SIG-M5 treated with dmso at 0.1 percent for 504 hours (cell line): ENCODE results near the gene RCOR3.
"Not testable (repeated sequence)": the region's sequence is repeated elsewhere in the genome, so short reads cannot be mapped to it uniquely, and the experiment has no call there.

Experiments used
- DNase-seq: peaks from one replicate; lab custom pipeline; 2025; ENCODE audit not compliant: unreplicated experiment; lab: John Stamatoyannopoulos, UW

RCOR3 gene

GRCh38 chr1:211337430-211338223 is 78.5 kb downstream of the RCOR3 start:
- no peak for DNase-seq

DNA sequence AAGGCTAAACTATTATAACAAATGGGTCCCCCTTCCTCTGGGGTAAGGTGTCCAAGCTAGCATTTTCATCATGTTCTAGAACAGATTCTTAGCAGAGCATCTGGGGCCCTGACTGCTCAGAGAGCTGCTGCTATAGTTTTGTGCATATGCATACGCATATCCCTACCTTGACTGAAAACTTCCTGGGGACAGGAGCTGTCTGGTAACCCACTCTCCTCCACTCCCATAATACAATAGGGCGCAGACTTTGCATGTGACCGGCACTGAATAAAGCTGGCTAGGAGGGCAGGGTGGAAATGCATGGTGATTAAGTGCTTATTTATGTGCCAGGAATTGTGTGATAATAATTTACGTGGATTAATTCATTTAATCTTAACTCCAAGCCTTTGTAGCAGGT is 79.1 kb downstream of the RCOR3 start:
- no peak for DNase-seq

GRCh38 chr1:211339631-211340041 is 80.5 kb downstream of the RCOR3 start:
- no peak for DNase-seq

DNA sequence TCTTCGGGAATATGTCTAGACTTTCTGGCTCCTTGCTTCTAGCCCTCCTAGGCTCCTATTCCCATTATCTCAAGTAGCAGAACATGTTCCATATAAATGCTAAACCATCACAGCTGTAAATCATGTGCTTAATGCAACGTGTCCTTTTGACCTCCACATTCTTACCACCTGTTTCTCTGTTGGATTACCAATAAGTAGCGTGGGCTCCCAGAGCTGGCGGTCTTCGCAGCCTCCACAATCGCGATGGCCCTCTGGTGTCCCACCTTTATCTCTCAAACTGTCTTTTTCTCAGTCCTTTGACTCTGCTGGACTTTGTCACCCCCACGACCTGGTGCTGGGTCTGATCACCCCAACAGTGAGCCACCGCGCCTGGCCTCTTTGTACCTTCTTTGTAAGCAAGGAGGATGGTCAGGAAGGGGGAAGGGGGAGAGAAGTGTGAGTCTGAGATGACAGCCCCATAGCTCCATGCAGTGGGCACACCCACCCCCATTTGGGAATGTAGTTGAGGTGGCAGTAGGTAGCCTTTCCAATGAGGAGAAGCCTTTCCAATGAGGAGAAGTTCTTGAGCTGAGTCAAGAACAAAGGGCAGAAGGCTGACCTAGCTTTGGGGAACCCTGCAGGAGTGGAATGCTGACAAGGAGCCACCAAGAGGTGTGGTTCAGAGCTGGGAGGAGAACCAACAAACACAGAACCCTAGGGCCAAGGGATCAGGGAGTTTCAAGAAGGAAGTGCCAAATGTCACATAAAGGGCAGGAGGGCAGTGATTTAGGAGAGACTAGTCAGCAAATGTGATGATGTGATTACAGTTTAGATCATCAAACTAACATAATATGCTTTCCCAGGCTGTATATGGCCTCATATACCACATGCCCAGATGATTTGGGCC is 81.7 kb downstream of the RCOR3 start:
- DNase-seq, result no peak

DNA sequence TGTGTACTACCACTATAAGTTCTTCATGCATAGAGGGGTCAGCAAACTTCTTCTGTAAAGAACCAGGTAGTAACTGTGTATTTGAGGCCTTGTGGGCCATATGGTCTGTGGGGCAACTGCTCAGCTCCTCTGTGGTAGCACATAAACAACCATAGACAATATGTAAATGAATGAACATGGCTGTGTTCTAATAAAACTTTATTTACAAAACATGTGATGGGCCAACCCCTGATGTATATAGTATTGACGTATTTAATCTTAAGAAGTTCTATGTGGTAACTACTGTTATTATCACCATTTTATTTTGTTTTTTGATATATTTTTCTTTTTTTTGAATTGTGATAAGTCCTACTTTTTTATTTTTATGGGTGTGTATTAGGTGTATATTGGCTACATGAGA is 82.8 kb downstream of the RCOR3 start:
- no peak for DNase-seq

- DNase-seq, result no peak
Measured at GRCh38 chr1:211343607-211344006, 84.4 kb downstream of the RCOR3 start.

GRCh38 chr1:211344152-211344618 is 85.0 kb downstream of the RCOR3 start:
- no peak for DNase-seq

DNA sequence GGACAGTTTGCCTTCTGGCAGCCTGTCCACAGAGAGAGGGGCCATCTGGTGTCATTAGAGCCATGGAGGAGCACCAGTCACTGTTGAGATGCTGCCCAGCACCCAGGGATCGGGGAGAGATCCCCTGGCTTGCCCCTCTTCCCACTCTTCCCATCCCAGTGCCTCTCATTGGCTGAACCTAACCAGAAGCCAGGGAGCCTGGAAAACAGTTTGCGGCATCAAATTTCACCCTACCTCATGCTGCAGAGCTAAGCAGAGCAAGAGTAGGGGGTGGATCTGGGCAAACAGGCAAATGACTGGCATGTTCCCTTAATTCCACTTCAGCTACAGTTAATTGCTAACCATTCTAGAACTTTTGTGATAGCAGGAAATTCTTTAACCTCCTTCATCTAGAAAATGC is 86.6 kb downstream of the RCOR3 start:
- no peak for DNase-seq

DNA sequence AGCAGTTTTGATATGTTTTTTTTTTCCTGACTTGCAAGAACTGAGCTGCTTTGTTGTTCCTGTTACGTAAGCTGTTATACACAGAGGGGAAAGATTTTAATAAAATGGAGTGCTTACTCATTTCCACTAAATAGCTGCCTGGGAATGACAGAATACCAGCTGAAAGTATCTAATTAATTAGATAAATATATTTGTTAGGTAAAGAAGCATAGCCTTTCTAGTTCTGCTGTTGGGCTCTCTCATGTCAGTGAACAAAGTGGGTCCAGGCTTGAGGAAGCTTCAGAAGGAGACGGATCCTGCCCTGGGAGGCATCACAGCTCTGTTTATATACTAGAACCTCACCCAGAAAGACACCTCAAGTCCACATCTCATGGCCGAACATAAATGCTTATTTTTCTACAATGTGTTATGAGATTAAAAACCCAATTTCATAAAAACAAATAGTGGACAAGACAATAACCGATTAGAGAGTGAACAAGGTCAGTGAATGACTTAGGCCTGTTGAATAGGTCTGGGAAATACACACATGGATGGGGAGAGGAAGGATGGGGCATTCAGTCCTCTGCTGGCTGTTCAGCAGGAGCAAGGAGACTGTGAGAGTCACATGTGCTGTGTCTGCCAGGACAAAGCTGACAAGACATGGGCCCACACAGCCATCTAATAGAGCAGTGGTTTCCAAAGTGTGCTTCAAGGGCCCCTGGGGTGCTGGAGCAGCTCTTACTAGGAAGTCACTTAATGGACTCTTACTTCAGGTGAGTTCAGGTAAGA is 88.1 kb downstream of the RCOR3 start:
- no peak for DNase-seq

DNA sequence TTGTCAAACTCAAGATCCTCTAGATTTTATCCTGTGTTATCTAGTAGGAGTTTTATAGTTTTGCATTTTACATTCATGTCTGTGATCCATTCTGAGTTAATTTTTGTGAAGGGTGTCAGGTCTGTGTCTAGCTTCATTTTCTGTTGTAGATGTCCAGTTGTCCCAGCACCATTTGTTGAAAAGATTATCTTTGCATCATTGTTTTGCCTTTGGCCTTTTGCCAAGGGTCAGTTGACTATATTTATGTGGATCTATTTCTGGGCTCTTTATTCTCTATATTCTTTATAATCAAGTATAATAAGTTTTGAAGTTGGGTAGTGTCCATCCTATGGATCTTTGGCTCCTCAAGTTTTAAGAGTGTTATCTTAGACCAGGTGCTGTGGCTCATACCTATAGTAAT is 89.4 kb downstream of the RCOR3 start:
- DNase-seq, result no peak

GRCh38 chr1:211349741-211350140 is 90.6 kb downstream of the RCOR3 start:
- no peak for DNase-seq

DNA sequence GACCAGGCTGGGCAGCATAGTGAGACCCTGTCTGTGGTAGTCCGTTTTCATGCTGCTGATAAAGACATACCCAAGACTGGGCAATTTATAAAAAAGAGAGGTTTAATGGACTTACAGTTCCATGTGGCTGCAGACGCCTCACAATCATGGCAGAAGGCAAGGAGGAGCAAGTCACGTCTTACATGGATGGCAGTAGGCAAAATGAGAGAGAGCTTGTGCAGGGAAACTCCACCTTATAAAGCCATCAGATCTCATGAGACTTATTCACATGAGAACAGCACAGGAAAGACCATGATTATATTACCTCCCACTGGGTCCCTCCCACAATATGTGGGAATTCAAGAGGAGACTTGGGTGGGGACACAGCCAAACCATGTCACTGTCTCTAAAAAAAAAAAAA is 92.9 kb downstream of the RCOR3 start:
- DNase-seq, result not testable (repeated sequence)

GRCh38 chr1:211352465-211352864 is 93.3 kb downstream of the RCOR3 start:
- no peak for DNase-seq

- peak; percentile 21 for DNase-seq
Measured at GRCh38 chr1:211352985-211353515, 93.9 kb downstream of the RCOR3 start.

DNA sequence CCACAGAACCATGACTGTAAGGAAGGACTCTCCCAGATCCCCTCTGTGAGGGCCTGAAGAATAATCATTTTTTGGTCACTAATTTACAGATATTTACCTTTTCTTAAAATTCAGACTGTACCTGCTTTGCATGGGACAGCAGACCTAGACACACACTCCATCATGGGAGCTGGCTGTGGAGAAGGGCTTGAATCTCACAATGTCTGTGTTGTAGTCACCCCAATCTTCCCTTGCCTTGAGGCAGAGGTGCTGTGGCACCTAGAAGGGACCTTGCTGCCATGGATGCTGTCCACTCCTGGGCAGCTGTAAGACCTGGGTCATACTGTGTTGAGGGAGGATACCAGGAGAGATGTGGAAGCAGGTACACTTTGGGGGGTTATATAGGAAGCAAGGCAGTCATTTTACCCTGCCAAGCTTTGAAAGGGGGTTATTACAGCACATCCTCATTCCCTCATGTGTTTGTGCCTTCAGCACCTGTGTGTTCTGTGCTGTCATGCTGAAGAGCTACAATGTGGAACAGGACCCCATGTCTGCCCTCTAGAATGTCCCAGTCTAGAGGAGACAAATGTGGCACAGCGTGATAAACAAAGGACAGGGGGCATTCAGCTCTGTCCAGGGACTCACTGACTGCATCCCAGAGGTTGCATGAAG is 94.5 kb downstream of the RCOR3 start:
- no peak for DNase-seq

- no peak for DNase-seq
Measured at GRCh38 chr1:211355873-211356272, 96.7 kb downstream of the RCOR3 start.

DNA sequence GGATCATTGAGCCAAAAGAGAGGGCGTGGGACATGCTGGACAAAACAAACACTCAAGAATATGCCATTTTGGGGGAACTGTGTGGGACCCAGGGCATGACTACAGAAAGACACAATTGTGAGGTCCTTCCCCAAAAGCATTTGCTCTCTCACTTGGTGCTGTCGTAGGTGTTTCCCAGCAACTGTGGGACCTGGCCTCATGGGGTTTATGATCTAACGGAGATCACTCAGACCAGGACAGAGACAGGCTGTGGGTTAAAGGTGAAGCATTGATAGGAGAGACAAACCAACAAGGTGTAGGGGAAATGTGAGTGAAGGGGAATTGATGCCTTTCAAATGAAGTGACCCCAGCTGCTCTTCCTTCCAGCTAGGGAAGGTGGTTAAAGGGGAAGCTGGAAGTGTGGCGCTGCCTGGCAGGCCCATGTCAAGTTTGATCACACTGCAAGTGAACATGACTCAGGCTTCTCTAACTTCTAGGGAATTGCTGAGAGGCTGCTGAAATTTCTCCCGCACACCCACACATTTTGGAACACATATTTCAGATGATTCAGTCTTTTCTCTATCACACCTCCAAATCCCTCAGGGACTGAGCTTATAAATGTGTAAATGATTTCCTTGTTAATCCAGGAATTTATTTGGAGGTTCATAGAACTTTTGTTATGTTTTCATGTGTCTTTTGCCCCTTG is 97.7 kb downstream of the RCOR3 start:
- no peak for DNase-seq

- no peak for DNase-seq
Measured at GRCh38 chr1:211358685-211359084, 99.5 kb downstream of the RCOR3 start.

- no peak for DNase-seq
Measured at GRCh38 chr1:211359876-211360275, 100.7 kb downstream of the RCOR3 start.

DNA sequence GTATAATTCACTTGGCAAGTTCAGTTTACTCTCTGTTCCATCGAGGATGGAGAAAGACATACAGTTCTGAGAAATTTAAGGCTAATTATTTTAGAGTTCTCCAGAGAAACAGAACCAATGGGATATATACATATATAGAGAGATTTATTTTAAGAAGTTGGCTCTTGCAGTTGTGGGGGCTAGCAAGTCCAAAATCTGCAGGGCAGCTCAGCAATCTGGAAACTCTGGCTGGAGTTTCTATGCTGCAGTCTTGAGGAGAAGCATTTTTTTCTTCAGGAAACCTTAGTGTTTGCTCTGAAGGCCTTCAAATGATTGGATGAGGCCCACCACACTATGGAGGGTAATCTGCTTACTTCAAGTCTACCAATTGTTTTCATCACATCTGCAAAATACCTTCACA is 102.0 kb downstream of the RCOR3 start:
- DNase-seq, result no peak
